ENCODE data around the gene SPHKAP. TPM values are rescaled to one million over a fixed set of nuclear protein-coding genes. Genes with fewer than 3 reads are reported as not detected.

Gene SPHKAP
- total and polyA plus RNA-seq, 2 donors (not counting 1 experiment from before 2014, with no cell fraction given) = not detected

DNA sequence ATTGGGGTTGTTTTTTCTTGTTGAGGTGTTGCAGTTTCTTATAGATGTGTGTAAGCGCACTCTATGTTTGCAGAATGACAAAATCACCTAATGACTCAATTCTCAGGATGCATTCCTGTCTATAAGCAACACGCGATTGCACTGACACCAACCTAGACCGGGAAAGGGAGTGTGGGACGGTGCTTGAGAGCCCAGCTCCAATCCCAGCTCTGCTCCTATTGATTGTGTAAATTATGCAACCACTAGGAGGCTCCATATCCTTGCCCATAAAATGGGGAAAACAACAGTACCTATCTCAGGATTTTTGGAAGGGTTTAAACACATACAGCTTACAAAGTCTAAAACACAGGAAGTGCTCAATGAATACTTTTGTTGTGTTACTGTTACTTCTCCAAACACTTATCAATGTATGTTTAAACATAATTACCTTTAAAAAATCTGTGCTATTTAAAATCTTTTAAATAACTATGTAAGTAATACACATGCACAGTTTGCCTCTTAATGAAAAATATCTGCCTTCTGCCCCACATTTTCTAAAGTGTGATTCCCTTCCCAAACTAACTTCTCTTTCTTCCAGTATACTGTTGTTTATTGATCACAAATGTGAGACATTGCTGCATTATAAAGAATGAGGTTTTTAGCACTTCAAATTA is 132.5 kb downstream of the SPHKAP start:
- Histone ChIP-seq H3K79me2 (ENCODE audit: control insufficient read depth, insufficient read depth, low read length) (no peaks in the 10 kb centered on the region), H3K4me3 (replicated peaks in 1 of 4; ENCODE audit: control extremely low read depth in 1 of 4, insufficient read depth in 1 of 4, low read depth in 3 of 4, low read length in 4 of 4) (no peak overlapping the region), H3K27me3 (ENCODE audit: control insufficient read depth, insufficient read depth, low read length) (no peaks in the 10 kb centered on the region), H3K36me3 (ENCODE audit: control insufficient read depth, insufficient read depth, low read length) (no peaks in the 10 kb centered on the region), H3K9ac (ENCODE audit: insufficient read depth, low read length) (no peak overlapping the region), H3K27ac (ENCODE audit: insufficient read depth, low read length) (no peak overlapping the region), H3K4me1 (ENCODE audit: control insufficient read depth, extremely low read depth, insufficient read depth, low read length) (no peaks in the 10 kb centered on the region), H3K9me3 (ENCODE audit: control insufficient read depth, insufficient read depth, low read depth, low read length) (no peaks in the 10 kb centered on the region), H4K20me1 (ENCODE audit: control insufficient read depth, extremely low read depth, insufficient read depth, low read length) (no peaks in the 10 kb centered on the region), H3K4me2 (ENCODE audit: extremely low read depth, insufficient read depth, low read length) (no peak overlapping the region), H2AFZ (ENCODE audit: low read length) (no peak overlapping the region)
- DNase-seq (ENCODE audit: low read depth in 2 of 2) = peak; percentile 19 to 66
- TF ChIP-seq, protein P1, sequence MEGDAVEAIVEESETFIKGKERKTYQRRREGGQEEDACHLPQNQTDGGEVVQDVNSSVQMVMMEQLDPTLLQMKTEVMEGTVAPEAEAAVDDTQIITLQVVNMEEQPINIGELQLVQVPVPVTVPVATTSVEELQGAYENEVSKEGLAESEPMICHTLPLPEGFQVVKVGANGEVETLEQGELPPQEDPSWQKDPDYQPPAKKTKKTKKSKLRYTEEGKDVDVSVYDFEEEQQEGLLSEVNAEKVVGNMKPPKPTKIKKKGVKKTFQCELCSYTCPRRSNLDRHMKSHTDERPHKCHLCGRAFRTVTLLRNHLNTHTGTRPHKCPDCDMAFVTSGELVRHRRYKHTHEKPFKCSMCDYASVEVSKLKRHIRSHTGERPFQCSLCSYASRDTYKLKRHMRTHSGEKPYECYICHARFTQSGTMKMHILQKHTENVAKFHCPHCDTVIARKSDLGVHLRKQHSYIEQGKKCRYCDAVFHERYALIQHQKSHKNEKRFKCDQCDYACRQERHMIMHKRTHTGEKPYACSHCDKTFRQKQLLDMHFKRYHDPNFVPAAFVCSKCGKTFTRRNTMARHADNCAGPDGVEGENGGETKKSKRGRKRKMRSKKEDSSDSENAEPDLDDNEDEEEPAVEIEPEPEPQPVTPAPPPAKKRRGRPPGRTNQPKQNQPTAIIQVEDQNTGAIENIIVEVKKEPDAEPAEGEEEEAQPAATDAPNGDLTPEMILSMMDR (conservative IDR thresholded peaks at IDR 0.05 in 1 of 2, IDR thresholded peaks at IDR 0.05 in 1 of 2; ENCODE audit: low read depth in 1 of 2, low read length in 2 of 2) = peak; percentile 69 to 75
- no peak for TF ChIP-seq EZH2 (IDR thresholded peaks at IDR 0.05; ENCODE audit: low read length, missing control alignments)

DNA sequence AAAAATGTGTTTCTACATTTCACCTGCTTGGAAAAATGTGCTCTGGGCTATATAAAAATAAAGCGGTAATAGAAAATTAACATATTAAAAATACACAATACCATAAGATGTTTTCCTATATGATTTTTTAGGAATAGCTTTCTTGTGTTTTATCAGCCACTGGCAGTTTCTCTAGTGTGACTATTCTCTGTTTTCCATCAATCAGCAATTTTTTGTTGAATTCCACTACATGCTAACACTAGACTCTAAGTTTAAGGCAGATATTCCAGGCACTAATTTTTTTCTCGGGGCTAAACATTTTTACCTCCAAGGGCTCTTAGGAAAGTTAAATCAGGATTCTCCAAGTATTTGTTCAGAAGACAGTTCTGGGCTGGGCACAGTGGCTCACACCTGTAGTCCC is 140.5 kb downstream of the SPHKAP start:
- no peaks in the 10 kb centered on the region for H4K20me1 ChIP-seq (ENCODE audit: control insufficient read depth, extremely low read depth, insufficient read depth, low read length)
- no peaks in the 10 kb centered on the region for H3K27me3 ChIP-seq (ENCODE audit: control insufficient read depth, insufficient read depth, low read length)
- no peak for TF ChIP-seq EZH2 (IDR thresholded peaks at IDR 0.05; ENCODE audit: low read length, missing control alignments)
- TF ChIP-seq, protein P1 (conservative IDR thresholded peaks at IDR 0.05 in 1 of 2, IDR thresholded peaks at IDR 0.05 in 1 of 2; ENCODE audit: low read depth in 1 of 2, low read length in 2 of 2) = no peak
- no peak overlapping the region for H3K4me2 ChIP-seq (ENCODE audit: extremely low read depth, insufficient read depth, low read length)
- DNase-seq (ENCODE audit: low read depth in 2 of 2) = no peak
- no peak overlapping the region for H3K4me3 ChIP-seq (replicated peaks in 1 of 4; ENCODE audit: control extremely low read depth in 1 of 4, insufficient read depth in 1 of 4, low read depth in 3 of 4, low read length in 4 of 4)
- H3K4me1 ChIP-seq (ENCODE audit: control insufficient read depth, extremely low read depth, insufficient read depth, low read length) = no peaks in the 10 kb centered on the region
- no peak overlapping the region for H2AFZ ChIP-seq (ENCODE audit: low read length)
- H3K27ac ChIP-seq (ENCODE audit: insufficient read depth, low read length) = no peak overlapping the region
- no peak overlapping the region for H3K9ac ChIP-seq (ENCODE audit: insufficient read depth, low read length)
- H3K36me3 ChIP-seq (ENCODE audit: control insufficient read depth, insufficient read depth, low read length) = no peaks in the 10 kb centered on the region
- no peaks in the 10 kb centered on the region for H3K79me2 ChIP-seq (ENCODE audit: control insufficient read depth, insufficient read depth, low read length)
- no peaks in the 10 kb centered on the region for H3K9me3 ChIP-seq (ENCODE audit: control insufficient read depth, insufficient read depth, low read depth, low read length)

DNA sequence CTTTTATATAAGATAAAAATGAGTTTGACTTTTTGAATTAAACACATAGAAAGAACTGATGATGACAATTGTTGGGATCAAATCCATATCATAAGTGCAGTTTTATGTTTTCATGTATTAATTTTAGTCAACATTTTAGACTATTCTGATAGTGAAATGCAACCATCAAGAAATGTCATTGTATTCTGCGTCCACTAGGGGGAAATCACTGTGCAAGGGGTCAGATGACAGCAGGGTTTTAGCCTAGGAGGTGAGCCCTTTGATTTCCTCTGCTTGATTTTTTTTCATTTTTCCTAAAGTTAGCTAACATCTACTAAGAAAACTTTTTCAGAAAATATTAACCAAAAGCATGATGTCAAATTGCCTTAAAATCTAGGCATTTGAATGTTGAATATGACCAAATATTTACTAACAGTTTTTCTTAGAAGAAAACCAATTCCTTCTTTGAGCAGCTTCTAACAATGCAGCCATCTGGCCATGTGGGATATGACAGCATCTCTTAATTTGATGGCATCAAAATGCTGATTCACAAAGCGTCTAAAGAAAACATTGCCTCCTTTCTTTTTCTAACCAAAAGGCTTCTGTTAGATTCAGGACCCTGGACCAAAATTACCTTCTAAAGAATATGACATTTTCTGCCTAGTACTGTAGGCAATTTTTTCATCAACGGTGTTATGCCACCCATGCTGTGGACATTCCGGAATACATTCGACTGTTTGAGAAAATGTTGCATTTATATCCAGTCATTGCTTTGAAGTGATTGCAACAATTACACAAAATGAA is 141.5 kb downstream of the SPHKAP start:
- Histone ChIP-seq H4K20me1 (ENCODE audit: control insufficient read depth, extremely low read depth, insufficient read depth, low read length) (no peaks in the 10 kb centered on the region), H3K4me3 (replicated peaks in 1 of 4; ENCODE audit: control extremely low read depth in 1 of 4, insufficient read depth in 1 of 4, low read depth in 3 of 4, low read length in 4 of 4) (no peak overlapping the region), H3K9ac (ENCODE audit: insufficient read depth, low read length) (no peak overlapping the region), H3K4me1 (ENCODE audit: control insufficient read depth, extremely low read depth, insufficient read depth, low read length) (no peaks in the 10 kb centered on the region), H3K36me3 (ENCODE audit: control insufficient read depth, insufficient read depth, low read length) (no peaks in the 10 kb centered on the region), H2AFZ (ENCODE audit: low read length) (no peak overlapping the region), H3K4me2 (ENCODE audit: extremely low read depth, insufficient read depth, low read length) (no peak overlapping the region), H3K9me3 (ENCODE audit: control insufficient read depth, insufficient read depth, low read depth, low read length) (no peaks in the 10 kb centered on the region), H3K27ac (ENCODE audit: insufficient read depth, low read length) (no peak overlapping the region), H3K79me2 (ENCODE audit: control insufficient read depth, insufficient read depth, low read length) (no peaks in the 10 kb centered on the region), H3K27me3 (ENCODE audit: control insufficient read depth, insufficient read depth, low read length) (no peaks in the 10 kb centered on the region)
- no peak for TF ChIP-seq EZH2 (IDR thresholded peaks at IDR 0.05; ENCODE audit: low read length, missing control alignments)
- TF ChIP-seq, protein P1 (conservative IDR thresholded peaks at IDR 0.05 in 1 of 2, IDR thresholded peaks at IDR 0.05 in 1 of 2; ENCODE audit: low read depth in 1 of 2, low read length in 2 of 2) = peak; percentile 64 to 77
- peak in 1 of 2 donors; percentile 35 for DNase-seq (ENCODE audit: low read depth in 2 of 2)
